ENCODE data around the gene SPRED2. TPM values are rescaled to one million over a fixed set of nuclear protein-coding genes. Genes with fewer than 3 reads are reported as not detected.

Gene SPRED2
- polyA plus RNA-seq, 1 donor from 2014 or later, result 5.3 TPM

- TF ChIP-seq TAF1 (IDR thresholded peaks at IDR 0.05; ENCODE audit: low read depth) (no peak), EZH2 (IDR thresholded peaks at IDR 0.05; ENCODE audit: borderline replicate concordance, insufficient read depth, low read length, poor library complexity, severe bottlenecking) (no peak), POLR2AphosphoS5 (IDR thresholded peaks at IDR 0.05) (no peak)
- Histone ChIP-seq H3K9me2 (ENCODE audit: insufficient read depth, low read length) (no peaks in the 10 kb centered on the region), H3K9ac (ENCODE audit: low read length) (no peak overlapping the region), H3K27me3 (ENCODE audit: insufficient read depth, low read depth, low read length) (no peaks in the 10 kb centered on the region), H3K36me3 (ENCODE audit: insufficient read depth, low read length) (no peaks in the 10 kb centered on the region), H3K4me2 (ENCODE audit: low read length) (no peak overlapping the region), H3K9me3 (ENCODE audit: low read length) (no peaks in the 10 kb centered on the region), H3F3A (ENCODE audit: insufficient read depth, low read length, poor library complexity, severe bottlenecking) (no peaks in the 10 kb centered on the region), H3K79me2 (replicated peaks; ENCODE audit: insufficient read depth, low read length) (peaks cover 20% of the 10 kb centered on the region), H3K4me3 (ENCODE audit: low read length) (no peak overlapping the region), H4K20me1 (ENCODE audit: insufficient read depth) (no peaks in the 10 kb centered on the region), H3K27ac (ENCODE audit: low read length) (no peak overlapping the region), H2AFZ (ENCODE audit: low read depth, low read length) (no peak overlapping the region)
Observed at GRCh38 chr2:65413610-65414009, 18.8 kb downstream of the SPRED2 start.

DNA sequence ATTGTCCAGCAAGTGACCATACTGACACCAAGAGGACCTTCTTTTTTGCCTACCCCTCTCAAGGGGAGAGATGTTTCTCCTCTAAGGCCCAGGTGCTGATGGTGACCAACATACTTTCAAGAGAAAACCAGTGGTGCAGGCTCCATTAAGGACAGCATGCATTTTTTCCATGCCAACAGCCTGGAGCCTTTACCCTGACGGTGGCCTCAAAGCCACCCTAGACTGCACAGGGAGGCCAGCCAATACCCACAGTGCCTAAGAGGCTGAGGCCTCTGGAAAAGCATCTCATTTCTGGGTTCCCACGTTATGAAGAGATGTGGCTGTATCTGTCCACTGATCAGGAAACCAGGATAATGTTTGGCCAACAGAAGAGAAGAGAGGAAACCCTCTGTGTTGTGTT is 19.3 kb downstream of the SPRED2 start:
- H3K9me2 ChIP-seq (ENCODE audit: insufficient read depth, low read length), result no peaks in the 10 kb centered on the region
- no peak overlapping the region for H3K4me2 ChIP-seq (ENCODE audit: low read length)
- H3K27me3 ChIP-seq (ENCODE audit: insufficient read depth, low read depth, low read length), result no peaks in the 10 kb centered on the region
- H4K20me1 ChIP-seq (ENCODE audit: insufficient read depth), result no peaks in the 10 kb centered on the region
- no peak overlapping the region for H3K27ac ChIP-seq (ENCODE audit: low read length)
- H3K9me3 ChIP-seq (ENCODE audit: low read length), result no peaks in the 10 kb centered on the region
- no peak overlapping the region for H3K4me3 ChIP-seq (ENCODE audit: low read length)
- H3K36me3 ChIP-seq (ENCODE audit: insufficient read depth, low read length), result no peaks in the 10 kb centered on the region
- H3F3A ChIP-seq (ENCODE audit: insufficient read depth, low read length, poor library complexity, severe bottlenecking), result no peaks in the 10 kb centered on the region
- TF ChIP-seq MXI1 (conservative IDR thresholded peaks at IDR 0.05; ENCODE audit: poor library complexity, severe bottlenecking) (no peak), EZH2 (IDR thresholded peaks at IDR 0.05; ENCODE audit: borderline replicate concordance, insufficient read depth, low read length, poor library complexity, severe bottlenecking) (no peak)
- H2AFZ ChIP-seq (ENCODE audit: low read depth, low read length), result no peak overlapping the region
- peaks cover 16% of the 10 kb centered on the region for H3K79me2 ChIP-seq (replicated peaks; ENCODE audit: insufficient read depth, low read length)
- H3K9ac ChIP-seq (ENCODE audit: low read length), result no peak overlapping the region

DNA sequence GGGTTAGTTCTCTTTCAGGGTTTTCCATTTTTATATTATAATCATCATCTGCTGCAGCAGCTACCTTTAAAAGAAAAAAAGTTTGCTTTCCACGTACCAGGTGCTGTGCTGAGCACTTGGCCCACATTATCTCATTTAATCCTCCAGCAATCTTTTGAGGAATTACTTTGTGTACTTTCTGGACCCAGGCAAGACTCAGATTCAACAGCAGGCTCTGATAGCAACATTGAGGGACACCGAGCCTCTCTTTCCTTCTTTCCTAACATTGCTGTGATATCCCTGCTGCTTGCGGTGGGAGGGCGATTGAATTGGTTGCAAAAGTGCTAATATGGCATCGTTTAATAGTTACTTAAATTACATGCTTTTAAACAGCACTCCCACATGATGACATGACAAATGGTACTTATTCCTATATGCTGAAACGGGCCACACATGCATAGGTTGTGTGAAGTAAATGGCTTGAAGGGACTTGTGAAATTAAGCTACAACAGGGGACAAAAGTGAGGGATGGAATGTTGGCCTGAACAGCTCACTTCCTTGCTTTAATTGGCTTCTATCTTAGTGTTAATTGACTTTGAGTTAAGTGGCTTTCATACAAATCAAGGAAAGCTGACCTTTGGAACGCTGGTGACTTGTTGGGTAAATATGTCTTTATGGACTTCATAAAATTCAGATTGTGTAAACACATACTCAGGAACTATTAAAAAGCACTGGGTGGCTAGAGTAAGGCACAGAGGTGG is 21.2 kb downstream of the SPRED2 start:
- TF ChIP-seq MXI1 (conservative IDR thresholded peaks at IDR 0.05; ENCODE audit: poor library complexity, severe bottlenecking) (no peak), TAF1 (IDR thresholded peaks at IDR 0.05; ENCODE audit: low read depth) (no peak), POLR2AphosphoS5 (IDR thresholded peaks at IDR 0.05) (no peak), EP300 (conservative IDR thresholded peaks at IDR 0.05; ENCODE audit: poor library complexity, severe bottlenecking) (no peak), RAD21 (conservative IDR thresholded peaks at IDR 0.05) (no peak), SMC3 (conservative IDR thresholded peaks at IDR 0.05; ENCODE audit: poor library complexity) (no peak), EZH2 (IDR thresholded peaks at IDR 0.05; ENCODE audit: borderline replicate concordance, insufficient read depth, low read length, poor library complexity, severe bottlenecking) (no peak)
- TF ChIP-seq, protein P1, sequence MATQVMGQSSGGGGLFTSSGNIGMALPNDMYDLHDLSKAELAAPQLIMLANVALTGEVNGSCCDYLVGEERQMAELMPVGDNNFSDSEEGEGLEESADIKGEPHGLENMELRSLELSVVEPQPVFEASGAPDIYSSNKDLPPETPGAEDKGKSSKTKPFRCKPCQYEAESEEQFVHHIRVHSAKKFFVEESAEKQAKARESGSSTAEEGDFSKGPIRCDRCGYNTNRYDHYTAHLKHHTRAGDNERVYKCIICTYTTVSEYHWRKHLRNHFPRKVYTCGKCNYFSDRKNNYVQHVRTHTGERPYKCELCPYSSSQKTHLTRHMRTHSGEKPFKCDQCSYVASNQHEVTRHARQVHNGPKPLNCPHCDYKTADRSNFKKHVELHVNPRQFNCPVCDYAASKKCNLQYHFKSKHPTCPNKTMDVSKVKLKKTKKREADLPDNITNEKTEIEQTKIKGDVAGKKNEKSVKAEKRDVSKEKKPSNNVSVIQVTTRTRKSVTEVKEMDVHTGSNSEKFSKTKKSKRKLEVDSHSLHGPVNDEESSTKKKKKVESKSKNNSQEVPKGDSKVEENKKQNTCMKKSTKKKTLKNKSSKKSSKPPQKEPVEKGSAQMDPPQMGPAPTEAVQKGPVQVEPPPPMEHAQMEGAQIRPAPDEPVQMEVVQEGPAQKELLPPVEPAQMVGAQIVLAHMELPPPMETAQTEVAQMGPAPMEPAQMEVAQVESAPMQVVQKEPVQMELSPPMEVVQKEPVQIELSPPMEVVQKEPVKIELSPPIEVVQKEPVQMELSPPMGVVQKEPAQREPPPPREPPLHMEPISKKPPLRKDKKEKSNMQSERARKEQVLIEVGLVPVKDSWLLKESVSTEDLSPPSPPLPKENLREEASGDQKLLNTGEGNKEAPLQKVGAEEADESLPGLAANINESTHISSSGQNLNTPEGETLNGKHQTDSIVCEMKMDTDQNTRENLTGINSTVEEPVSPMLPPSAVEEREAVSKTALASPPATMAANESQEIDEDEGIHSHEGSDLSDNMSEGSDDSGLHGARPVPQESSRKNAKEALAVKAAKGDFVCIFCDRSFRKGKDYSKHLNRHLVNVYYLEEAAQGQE (IDR thresholded peaks at IDR 0.05; ENCODE audit: borderline replicate concordance), result no peak
- Histone ChIP-seq H3K9ac (ENCODE audit: low read length) (no peak overlapping the region), H3K9me3 (ENCODE audit: low read length) (no peaks in the 10 kb centered on the region), H3K36me3 (ENCODE audit: insufficient read depth, low read length) (no peaks in the 10 kb centered on the region), H3K4me2 (ENCODE audit: low read length) (no peak overlapping the region), H3F3A (ENCODE audit: insufficient read depth, low read length, poor library complexity, severe bottlenecking) (no peaks in the 10 kb centered on the region), H3K79me2 (replicated peaks; ENCODE audit: insufficient read depth, low read length) (peaks cover 5% of the 10 kb centered on the region), H4K20me1 (ENCODE audit: insufficient read depth) (peaks cover 5% of the 10 kb centered on the region), H3K9me2 (ENCODE audit: insufficient read depth, low read length) (no peaks in the 10 kb centered on the region), H3K4me3 (ENCODE audit: low read length) (no peak overlapping the region), H2AFZ (ENCODE audit: low read depth, low read length) (no peak overlapping the region), H3K27me3 (ENCODE audit: insufficient read depth, low read depth, low read length) (no peaks in the 10 kb centered on the region), H3K27ac (ENCODE audit: low read length) (no peak overlapping the region)
